Spleen (tissue), 11 donors: ENCODE data around the gene PRSS21. TPM values are rescaled to one million over a fixed set of nuclear protein-coding genes. Genes with fewer than 3 reads are reported as not detected.
A peak's percentile ranks its signal among the peaks of the same experiment; 100 is the strongest.

Experiments used
- DNase-seq: peaks from one replicate; pipeline ENCODE4 v3.0.0-alpha.2; 2020
- H3K27ac ChIP-seq, 8 donors: fragments of 200-600 bp; sonication (generic) in 7 of 8; 1 replicate in 4 of 8; 2 replicates in 4 of 8; pipeline versions ENCODE4 v1.5.0 to v1.8.0; 2016 to 2021; ENCODE audit warnings: inconsistent platforms in 4 of 8, mild to moderate bottlenecking in 4 of 8, moderate library complexity in 1 of 8
- H3K27me3 ChIP-seq, 7 donors: fragments of 200-600 bp; sonication (generic) in 6 of 7; replicated peaks in 1 of 7; 1 replicate in 4 of 7; 2 replicates in 3 of 7; pipeline versions ENCODE4 v1.5.0 to v1.8.0; 2016 to 2021; ENCODE audit warnings: inconsistent platforms in 3 of 7, mild to moderate bottlenecking in 1 of 7
- H3K36me3 ChIP-seq, 6 donors: fragments of 200-600 bp; sonication (generic) in 5 of 6; 1 replicate in 4 of 6; 2 replicates in 2 of 6; pipeline versions ENCODE4 v1.5.0 to v1.8.0; 2016 to 2021; ENCODE audit warnings: inconsistent platforms in 2 of 6
- H3K4me1 ChIP-seq, 6 donors: fragments of 200-600 bp; sonication (generic) in 5 of 6; 1 replicate in 3 of 6; 2 replicates in 3 of 6; pipeline versions ENCODE4 v1.5.0 to v1.8.0; 2016 to 2021; ENCODE audit warnings: inconsistent platforms in 3 of 6
- H3K4me3 ChIP-seq, 8 donors: fragments of 200-600 bp; sonication (generic) in 7 of 8; 1 replicate in 4 of 8; 2 replicates in 4 of 8; pipeline versions ENCODE4 v1.5.0 to v1.8.0; 2016 to 2021; ENCODE audit warnings: inconsistent platforms in 4 of 8, mild to moderate bottlenecking in 4 of 8, moderate library complexity in 2 of 8
- H3K9me3 ChIP-seq, 8 donors: fragments of 200-600 bp; sonication (generic) in 7 of 8; 1 replicate in 4 of 8; 2 replicates in 4 of 8; pipeline versions ENCODE4 v1.5.0 to v1.8.0; 2016 to 2021; ENCODE audit warnings: inconsistent platforms in 4 of 8
- POLR2A ChIP-seq, 3 donors: fragments of 450-650 bp; IDR thresholded peaks; one replicate each; pipeline ENCODE4 v1.5.1; 2017; ENCODE audit warnings: antibody characterized with exemption in 3 of 3, mild to moderate bottlenecking in 1 of 3
- POLR2AphosphoS5 ChIP-seq, 3 donors: sonication (generic); formaldehyde crosslinking; IDR thresholded peaks; one replicate each; pipeline ENCODE4 v1.5.1; 2017; ENCODE audit warnings: antibody characterized with exemption in 3 of 3
- WGBS, 5 donors: extraction: QIAGEN DNeasy Blood & Tissue Kit in 3 of 5; methylation state at CpG; one replicate each; pipeline versions ENCODE4 v1.1.5 to v1.1.7; 2013 to 2018; 5-methylcytosine and 5-hydroxymethylcytosine counted together
- intact Hi-C: fragments of 100-400 bp; cut with DNase I; formaldehyde crosslinking; loops from one replicate; pipeline ENCODE4 v1.15.0; 2023; ENCODE audit warnings: low total_unique reads
- polyA plus RNA-seq, 3 donors: library from polyadenylated mRNA; stranded (reverse); fragments of 200-250 nt; gene quantifications; one replicate each; pipeline ENCODE4 v1.2.1, GENCODE V29; 2013
- total RNA-seq, 7 donors: library from RNA; depleted of rRNA in 3 of 7; stranded (reverse); fragments of >200 nt in 3 of 7; fragmentation: NEBNext Ultra II Directional in 4 of 7; extraction: Animal tissue kit (Norgen Biotek cat#: 25700) in 4 of 7; gene quantifications; one replicate each; pipeline versions ENCODE4 v1.1.0 to v1.2.1, GENCODE V29; 2016 to 2021
- TF ChIP-seq, protein P1 (sequence below), 11 experiments: fragments of 200-600 bp in 7 of 11; fragments of 450-650 bp in 4 of 11; sonication (generic) in 4 of 11; IDR thresholded peaks in 8 of 11; conservative IDR thresholded peaks in 3 of 11; 1 replicate in 7 of 11; 2 replicates in 4 of 11; pipeline versions ENCODE4 v1.4.0 to v1.8.0; 2016 to 2021; ENCODE audit warnings: antibody characterized with exemption in 11 of 11, inconsistent platforms in 4 of 11, mild to moderate bottlenecking in 1 of 11
- donor health status: healthy with polysubstance abuse.
- donor health status: DM: no; HTN: no; CAD: no; lungs with moderate emphysema.
- donor health status: DM: no; HTN: no; CAD: no.
- donor health status: Bipolar disorder and iron deficiency.
- donor health status: healthy.
- donor health status: DM: no; HTN: no; CAD: no.
- donor health status: DM: yes; HTN: yes; CAD: no.

The PRSS21 gene
- total and polyA plus RNA-seq, 10 donors, result 0.49 to 4.9 (median 1.6) TPM

DNA sequence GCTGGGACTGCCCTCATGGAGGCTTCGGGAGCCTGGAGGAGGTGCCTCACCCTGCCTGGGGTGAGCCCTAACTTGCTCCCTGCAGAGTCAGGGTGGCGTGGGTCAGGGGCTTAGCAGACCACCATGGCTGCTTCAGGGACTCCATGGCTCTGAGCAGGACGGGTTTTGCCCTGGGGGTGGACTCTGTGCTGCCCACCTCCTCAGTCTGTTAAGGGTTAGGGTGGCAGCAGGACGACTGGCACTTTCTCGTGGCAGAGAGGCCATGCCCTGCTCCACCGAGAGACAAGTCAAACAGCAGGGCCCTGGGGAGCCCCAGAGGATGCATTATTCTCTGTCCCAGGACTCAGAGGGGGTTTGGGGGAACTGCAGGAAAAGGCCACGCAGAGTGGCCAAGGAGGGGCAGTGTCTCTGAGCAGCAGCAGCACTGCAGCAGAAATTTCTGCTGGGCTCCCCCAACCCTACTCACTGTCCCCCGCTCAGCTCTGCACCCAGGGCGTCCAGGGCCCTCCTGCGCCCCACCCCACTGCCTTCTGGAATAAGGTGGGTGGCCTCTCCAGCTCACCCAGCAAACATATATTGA, 42.7 kb downstream of the PRSS21 start:
- DNase-seq, result no peak
- Histone ChIP-seq H3K9me3 (peaks cover 0 to 17% (median 2%) of the 10 kb centered on the region in 8 donors), H3K27me3 (peaks cover 0 to 71% (median 29%) of the 10 kb centered on the region in 7 donors), H3K4me1 (peaks cover 0 to 17% (median 14%) of the 10 kb centered on the region in 6 donors), H3K36me3 (no peaks in the 10 kb centered on the region), H3K27ac (no peak overlapping the region), H3K4me3 (no peak overlapping the region)
- TF ChIP-seq POLR2A (IDR thresholded peaks at IDR 0.05), result no peak
- TF ChIP-seq POLR2AphosphoS5 (IDR thresholded peaks at IDR 0.05), result no peak
- 66 to 83% (median 81%) methylated on average over 8 to 10 of the region's 10 CpGs for WGBS, 5 donors
- intact Hi-C loops, result no loop called here

DNA sequence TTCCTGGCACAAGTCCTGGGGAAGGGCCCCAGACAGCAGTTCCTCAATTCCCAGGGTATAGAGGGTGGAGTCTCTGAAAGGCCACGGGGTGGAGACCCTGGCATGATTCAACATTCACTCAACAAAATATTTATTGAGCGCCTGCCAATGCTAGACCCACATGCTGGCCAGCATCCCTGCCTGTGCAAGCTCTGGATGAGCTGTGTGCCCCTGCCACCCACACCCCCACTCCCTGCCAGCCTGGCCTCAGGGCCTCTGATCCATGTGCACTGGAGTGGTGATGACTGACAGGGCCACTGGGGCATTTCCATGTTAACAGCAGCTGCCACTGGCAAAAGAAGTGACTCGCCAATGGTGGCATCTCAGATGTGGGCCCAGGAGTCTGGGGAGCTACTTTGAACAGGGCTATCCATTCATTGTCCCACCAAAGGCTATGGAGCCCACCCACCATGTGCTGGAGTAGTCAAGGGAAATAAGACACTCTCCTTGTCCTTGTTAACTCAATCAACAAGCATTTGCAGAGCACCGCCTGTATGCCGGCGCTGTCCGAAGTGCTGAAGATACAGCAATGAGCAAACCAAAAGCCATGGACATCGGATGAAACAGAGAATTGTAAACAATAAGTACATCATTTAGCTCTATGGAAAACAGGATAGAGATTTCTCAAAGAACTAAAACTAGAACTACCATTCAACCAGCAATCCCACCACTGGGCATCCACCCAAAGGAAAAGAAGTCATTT, 44.0 kb downstream of the PRSS21 start:
- Histone ChIP-seq H3K27me3 (peaks cover 0 to 71% (median 29%) of the 10 kb centered on the region in 7 donors), H3K4me3 (no peak overlapping the region), H3K27ac (no peak overlapping the region), H3K36me3 (no peaks in the 10 kb centered on the region), H3K4me1 (peaks cover 0 to 26% (median 18%) of the 10 kb centered on the region in 6 donors), H3K9me3 (peaks cover 0 to 14% (median 0%) of the 10 kb centered on the region in 8 donors)
- TF ChIP-seq POLR2A (IDR thresholded peaks at IDR 0.05) (no peak), POLR2AphosphoS5 (IDR thresholded peaks at IDR 0.05) (no peak)
- TF ChIP-seq, protein P1, sequence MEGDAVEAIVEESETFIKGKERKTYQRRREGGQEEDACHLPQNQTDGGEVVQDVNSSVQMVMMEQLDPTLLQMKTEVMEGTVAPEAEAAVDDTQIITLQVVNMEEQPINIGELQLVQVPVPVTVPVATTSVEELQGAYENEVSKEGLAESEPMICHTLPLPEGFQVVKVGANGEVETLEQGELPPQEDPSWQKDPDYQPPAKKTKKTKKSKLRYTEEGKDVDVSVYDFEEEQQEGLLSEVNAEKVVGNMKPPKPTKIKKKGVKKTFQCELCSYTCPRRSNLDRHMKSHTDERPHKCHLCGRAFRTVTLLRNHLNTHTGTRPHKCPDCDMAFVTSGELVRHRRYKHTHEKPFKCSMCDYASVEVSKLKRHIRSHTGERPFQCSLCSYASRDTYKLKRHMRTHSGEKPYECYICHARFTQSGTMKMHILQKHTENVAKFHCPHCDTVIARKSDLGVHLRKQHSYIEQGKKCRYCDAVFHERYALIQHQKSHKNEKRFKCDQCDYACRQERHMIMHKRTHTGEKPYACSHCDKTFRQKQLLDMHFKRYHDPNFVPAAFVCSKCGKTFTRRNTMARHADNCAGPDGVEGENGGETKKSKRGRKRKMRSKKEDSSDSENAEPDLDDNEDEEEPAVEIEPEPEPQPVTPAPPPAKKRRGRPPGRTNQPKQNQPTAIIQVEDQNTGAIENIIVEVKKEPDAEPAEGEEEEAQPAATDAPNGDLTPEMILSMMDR (IDR thresholded peaks at IDR 0.05 in 8 of 11, conservative IDR thresholded peaks at IDR 0.05 in 3 of 11), result no peak
- 70 to 79% (median 74%) methylated on average over 8 of the region's 8 CpGs for WGBS, 5 donors
- intact Hi-C loops, result no loop called here
- DNase-seq, result peak; percentile 40

DNA sequence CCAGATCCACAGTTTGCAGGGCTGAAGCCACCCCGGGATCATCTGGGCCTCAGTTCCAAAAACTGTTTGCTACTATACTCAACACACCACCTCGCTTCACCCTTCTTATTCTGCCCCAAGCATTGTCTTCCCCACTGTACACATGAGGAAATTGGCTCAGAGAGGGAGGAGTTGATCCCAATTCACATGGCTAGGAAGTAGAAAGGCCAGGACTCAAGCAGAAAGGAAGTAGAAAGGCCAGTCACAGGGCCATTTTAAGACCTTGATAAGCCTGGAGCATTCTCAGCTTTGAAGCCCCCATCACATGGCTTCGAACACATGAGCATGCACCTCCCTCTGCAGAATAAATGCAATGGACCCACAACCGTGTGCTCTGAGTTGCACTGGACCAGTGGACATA, 48.6 kb downstream of the PRSS21 start:
- no peak overlapping the region for H3K4me3 ChIP-seq
- H3K36me3 ChIP-seq, result no peaks in the 10 kb centered on the region
- intact Hi-C loops, result no loop called here
- peaks cover 0 to 27% (median 0%) of the 10 kb centered on the region in 7 donors for H3K27me3 ChIP-seq
- H3K4me1 ChIP-seq, result peaks cover 0 to 38% (median 24%) of the 10 kb centered on the region in 6 donors
- TF ChIP-seq POLR2AphosphoS5 (IDR thresholded peaks at IDR 0.05) (no peak), POLR2A (IDR thresholded peaks at IDR 0.05) (no peak)
- TF ChIP-seq, protein P1 (IDR thresholded peaks at IDR 0.05 in 8 of 11, conservative IDR thresholded peaks at IDR 0.05 in 3 of 11), result no peak
- H3K9me3 ChIP-seq, result peaks cover 0 to 11% (median 0%) of the 10 kb centered on the region in 8 donors
- DNase-seq, result peak; percentile 11
- WGBS, 5 donors, result 72 to 79% (median 74%) methylated on average over 4 of the region's 4 CpGs
- H3K27ac ChIP-seq, result peak overlapping the region in 5 of 8 donors; percentile 7 to 62 (median 55)

DNA sequence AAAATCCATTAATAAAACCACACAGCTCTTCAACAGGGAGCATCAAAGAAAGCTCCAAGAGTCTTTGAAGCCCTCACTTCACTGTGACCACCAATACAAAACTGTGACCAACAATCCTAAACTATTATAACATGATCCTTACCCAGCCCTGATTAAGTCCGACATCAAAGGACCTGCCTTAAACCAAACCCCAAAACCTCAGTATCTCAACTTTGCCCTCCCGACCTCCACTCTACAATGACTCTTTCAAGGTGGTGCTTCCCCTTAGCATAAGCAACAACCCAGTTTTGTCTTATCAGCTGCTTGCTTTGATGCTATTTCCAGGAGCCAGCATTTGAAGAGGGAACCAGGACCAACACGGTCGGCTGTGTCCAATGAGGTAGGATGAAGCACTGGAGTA, 49.4 kb downstream of the PRSS21 start:
- intact Hi-C loops, result no loop called here
- DNase-seq, result no peak
- H3K4me3 ChIP-seq, result no peak overlapping the region
- H3K27me3 ChIP-seq, result peaks cover 0 to 20% (median 0%) of the 10 kb centered on the region in 7 donors
- peaks cover 0 to 38% (median 24%) of the 10 kb centered on the region in 6 donors for H3K4me1 ChIP-seq
- peak overlapping the region in 2 of 8 donors; percentile 55 to 62 for H3K27ac ChIP-seq
- WGBS, 5 donors, result 59 to 88% (median 68%) methylated on average over 4 of the region's 4 CpGs
- peaks cover 0 to 4% (median 0%) of the 10 kb centered on the region in 8 donors for H3K9me3 ChIP-seq
- TF ChIP-seq, protein P1 (IDR thresholded peaks at IDR 0.05 in 8 of 11, conservative IDR thresholded peaks at IDR 0.05 in 3 of 11), result no peak
- TF ChIP-seq POLR2A (IDR thresholded peaks at IDR 0.05) (no peak), POLR2AphosphoS5 (IDR thresholded peaks at IDR 0.05) (no peak)
- H3K36me3 ChIP-seq, result no peaks in the 10 kb centered on the region
